Measurements from ENCODE around the gene SMCO4. TPM values are rescaled to one million over a fixed set of nuclear protein-coding genes. Genes with fewer than 3 reads are reported as not detected.

Gene SMCO4
- total RNA-seq, 1 experiment from 2014 or later: 14.1 TPM

Other genes starting within 250 kb of the SMCO4 start
- gene DEUP1, start 212.6 kb downstream of the SMCO4 start, total RNA-seq (2021; ENCODE audit: unreplicated experiment): not detected
- gene CEP295, start 118.3 kb upstream of the SMCO4 start, total RNA-seq (2021; ENCODE audit: unreplicated experiment): 20.5 TPM
- gene TAF1D, start 198.1 kb upstream of the SMCO4 start, total RNA-seq (2021; ENCODE audit: unreplicated experiment): 165 TPM
- gene C11orf54, start 198.3 kb upstream of the SMCO4 start, total RNA-seq (2021; ENCODE audit: unreplicated experiment): 31.0 TPM
- gene MED17, start 240.9 kb upstream of the SMCO4 start, total RNA-seq (2021; ENCODE audit: unreplicated experiment): 52.4 TPM

All from Panc1 (cell line).